ENCODE results near the gene CCL7.

Gene CCL7

DNA sequence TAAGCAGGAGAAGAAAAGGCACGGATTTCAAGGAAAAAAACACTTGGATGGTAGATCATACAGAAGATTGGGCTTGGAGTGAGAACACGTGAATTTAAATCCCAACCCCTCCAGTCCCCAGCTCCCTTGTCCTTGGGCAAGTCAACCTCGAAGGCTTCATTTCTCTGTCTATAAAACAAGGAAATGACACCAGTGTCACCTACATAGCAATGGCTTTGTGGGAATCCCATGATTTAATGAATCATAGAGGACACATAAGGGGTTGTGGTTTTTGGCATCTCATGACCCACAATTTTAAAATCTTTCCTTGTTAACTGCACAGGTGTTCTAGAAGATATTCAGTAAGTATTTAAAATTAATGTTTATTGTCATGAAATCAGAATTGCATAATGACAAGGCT is 23.1 kb upstream of the CCL7 start:
- no peak for DNase-seq (ENCODE audit: low read depth)

DNA sequence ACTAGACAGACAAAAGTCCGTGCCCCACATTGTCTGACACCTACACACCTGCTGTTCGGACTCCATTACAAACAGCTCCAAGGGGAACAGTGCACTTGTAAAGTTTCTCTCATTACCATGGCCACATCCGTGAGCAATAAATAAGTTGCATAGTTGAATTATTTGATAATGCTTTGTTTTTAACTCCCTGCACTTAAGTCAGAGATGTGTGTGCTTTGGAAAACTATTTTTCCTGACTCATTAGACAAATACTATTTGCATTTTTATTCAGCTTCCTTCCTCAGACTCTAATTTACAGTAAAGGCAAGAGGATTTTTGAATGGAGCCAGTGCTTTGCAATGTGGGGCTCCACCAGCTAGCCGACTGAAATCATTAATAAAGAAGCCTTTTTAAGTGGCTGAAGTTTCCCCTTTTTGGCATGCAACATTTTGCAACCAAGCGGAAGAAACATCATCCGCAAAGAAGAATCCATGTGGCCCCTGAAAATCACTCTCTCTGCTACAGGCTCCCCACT is 21.5 kb upstream of the CCL7 start:
- peak; percentile 31 for DNase-seq (ENCODE audit: low read depth)

DNA sequence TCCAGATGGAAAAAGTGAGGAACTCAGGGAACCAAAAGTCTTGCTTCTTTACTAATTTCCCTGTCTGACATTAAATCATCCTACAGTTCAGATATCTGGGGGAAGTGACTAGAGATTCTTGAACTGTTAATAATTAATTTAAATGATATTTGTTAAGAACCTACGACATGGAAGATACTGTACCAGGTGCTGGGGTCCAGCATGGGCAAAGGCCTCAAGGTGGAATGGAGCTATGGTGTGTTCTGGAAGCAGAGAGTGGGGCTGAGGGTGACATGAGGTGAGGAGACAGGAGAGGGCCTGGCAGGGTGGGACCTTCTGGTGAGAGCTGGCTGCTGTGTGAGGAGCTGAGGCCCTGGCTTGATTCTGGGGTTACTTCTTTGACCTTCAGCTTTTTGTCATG is 21.0 kb upstream of the CCL7 start:
- DNase-seq (ENCODE audit: low read depth), result no peak

DNA sequence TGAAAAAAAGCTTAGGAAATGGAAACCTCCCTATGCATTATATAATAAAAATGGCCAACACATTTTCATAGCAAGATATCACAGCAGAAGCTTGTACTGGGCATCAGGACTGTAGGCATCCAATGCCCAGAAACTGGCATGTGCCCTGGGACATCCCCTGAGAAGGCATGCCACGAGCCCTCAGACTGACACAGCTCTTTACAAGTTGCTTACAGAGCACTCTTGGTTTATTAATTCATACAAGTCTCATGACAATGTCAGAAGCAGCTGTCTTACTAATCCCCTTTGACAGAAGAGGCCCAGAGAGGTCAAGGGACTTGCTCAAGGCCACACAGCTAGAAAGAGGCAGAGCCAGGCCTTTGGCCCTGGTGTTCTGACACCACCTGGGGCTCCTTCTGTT is 20.5 kb upstream of the CCL7 start:
- DNase-seq (ENCODE audit: low read depth), result no peak

DNA sequence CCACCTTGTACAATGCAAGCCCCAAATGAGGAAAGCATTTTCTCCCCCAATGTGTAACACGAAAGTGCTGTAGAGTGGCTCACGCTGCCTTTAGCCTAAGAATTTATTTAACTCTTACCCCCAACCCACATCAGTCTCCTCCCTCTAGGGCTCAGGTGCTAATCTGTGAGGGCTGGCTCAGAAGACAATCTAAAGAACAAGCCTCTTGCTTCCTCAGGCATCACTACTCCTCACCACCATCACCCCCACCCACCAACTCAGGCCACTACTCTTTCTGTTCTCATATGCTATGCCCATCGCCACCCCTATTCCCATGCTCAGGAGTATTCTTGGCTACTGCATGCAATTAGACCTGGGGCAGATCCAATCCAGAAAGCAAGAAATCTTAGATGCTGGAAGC is 18.8 kb upstream of the CCL7 start:
- no peak for DNase-seq (ENCODE audit: low read depth)

DNA sequence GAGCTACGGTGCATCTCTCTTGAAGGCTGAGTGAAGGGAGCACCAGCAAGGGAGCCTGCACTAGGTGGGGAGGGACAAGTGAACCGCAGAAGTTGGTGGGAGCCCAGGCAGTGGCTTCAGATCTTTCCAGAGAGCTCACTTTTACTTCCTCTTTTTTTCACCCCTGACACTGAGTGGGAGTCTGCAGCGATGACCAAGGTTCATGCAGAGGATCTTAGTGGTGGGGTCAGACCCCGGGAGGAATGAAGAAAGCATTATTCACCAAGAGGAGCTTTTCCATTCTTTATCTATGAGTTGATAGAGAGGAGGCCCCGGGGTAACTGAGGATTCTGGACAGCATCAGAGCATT is 18.0 kb upstream of the CCL7 start:
- DNase-seq (ENCODE audit: low read depth), result no peak

DNA sequence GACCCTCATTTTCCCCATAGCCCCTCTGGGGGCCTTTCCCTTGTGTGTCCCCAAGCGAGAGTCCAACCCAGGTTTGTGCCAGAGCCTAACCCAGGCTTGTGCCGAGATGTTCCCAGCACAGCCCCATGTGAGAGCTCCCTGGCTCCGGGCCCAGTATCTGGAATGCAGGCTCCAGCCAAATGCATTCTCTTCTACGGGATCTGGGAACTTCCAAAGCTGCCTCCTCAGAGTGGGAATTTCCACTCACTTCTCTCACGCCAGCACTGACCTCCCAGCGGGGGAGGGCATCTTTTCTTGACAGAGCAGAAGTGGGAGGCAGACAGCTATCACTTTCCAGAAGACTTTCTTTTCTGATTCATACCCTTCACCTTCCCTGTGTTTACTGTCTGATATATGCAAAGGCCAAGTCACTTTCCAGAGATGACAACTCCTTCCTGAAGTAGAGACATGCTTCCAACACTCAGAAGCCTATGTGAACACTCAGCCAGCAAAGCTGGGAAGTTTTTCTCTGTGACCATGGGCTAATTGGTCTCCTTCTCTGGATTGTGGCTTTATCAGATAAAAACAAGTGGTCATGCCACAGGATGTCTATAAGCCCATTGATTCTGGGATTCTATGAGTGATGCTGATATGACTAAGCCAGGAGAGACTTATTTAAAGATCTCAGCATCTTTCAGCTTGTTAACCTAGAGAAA is 17.4 kb upstream of the CCL7 start:
- DNase-seq (ENCODE audit: low read depth), result peak; percentile 84

DNA sequence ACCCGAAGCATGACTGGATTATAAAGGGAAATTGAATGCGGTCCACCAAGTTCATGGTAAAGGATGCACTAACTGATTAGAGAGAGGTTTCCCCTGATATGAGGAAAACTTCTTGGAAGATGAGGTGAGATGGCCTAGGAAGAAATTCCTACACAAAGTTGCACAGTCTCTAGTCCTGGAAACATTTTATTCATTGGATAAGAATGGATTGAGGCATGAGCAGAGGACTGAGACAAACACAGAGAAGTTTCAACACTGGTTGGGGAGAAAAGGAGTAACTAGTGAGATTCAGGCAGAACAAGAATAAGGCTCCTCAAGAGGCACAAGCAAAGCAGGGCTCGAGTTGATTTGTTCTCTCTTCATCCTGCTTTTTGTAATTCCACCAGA is 16.9 kb upstream of the CCL7 start:
- DNase-seq (ENCODE audit: low read depth), result no peak

DNA sequence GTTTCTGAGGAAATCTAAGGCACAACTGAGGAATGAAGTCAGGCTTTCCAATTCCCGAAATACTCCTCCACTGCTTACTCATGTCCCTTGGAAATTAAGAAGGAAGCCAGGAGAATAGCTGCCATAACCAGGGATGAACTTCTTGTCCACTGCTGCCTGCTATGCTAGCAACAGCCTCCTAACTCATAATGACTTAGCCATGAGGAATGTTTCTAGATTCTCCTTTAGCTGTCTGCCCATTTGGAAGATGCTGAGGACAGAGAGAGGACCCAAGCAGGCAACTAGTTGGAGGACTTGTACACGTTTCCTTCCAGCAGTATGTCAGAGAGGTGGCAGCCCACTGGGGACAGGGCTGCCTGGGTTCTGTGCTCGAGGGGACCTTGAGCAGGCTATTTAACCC is 15.9 kb upstream of the CCL7 start:
- DNase-seq (ENCODE audit: low read depth), result peak; percentile 56

DNA sequence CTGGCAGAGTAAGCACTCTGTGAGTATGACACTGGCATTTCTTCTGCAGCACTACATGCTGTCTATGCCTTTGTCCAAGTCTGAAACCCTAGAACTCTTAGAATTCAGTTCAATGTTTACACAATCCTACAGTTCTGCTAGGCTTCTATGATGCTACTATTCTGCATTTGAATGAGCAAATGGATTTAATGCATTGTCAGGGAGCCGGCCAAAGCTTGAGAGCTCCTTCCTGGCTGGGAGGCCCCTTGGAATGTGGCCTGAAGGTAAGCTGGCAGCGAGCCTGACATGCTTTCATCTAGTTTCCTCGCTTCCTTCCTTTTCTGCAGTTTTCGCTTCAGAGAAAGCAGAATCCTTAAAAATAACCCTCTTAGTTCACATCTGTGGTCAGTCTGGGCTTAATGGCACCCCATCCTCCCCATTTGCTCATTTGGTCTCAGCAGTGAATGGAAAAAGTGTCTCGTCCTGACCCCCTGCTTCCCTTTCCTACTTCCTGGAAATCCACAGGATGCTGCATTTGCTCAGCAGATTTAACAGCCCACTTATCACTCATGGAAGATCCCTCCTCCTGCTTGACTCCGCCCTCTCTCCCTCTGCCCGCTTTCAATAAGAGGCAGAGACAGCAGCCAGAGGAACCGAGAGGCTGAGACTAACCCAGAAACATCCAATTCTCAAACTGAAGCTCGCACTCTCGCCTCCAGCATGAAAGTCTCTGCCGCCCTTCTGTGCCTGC is 15.2 kb upstream of the CCL7 start, which contains the start of gene CCL2:
CCL2 (plus strand) TSS at position 635 of the 730 bp plus-strand sequence; CDS start at position 700, 65 bp downstream.
- DNase-seq (ENCODE audit: low read depth), result no peak

DNA sequence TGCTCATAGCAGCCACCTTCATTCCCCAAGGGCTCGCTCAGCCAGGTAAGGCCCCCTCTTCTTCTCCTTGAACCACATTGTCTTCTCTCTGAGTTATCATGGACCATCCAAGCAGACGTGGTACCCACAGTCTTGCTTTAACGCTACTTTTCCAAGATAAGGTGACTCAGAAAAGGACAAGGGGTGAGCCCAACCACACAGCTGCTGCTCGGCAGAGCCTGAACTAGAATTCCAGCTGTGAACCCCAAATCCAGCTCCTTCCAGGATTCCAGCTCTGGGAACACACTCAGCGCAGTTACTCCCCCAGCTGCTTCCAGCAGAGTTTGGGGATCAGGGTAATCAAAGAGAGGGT is 14.7 kb upstream of the CCL7 start:
- no peak for DNase-seq (ENCODE audit: low read depth)

DNA sequence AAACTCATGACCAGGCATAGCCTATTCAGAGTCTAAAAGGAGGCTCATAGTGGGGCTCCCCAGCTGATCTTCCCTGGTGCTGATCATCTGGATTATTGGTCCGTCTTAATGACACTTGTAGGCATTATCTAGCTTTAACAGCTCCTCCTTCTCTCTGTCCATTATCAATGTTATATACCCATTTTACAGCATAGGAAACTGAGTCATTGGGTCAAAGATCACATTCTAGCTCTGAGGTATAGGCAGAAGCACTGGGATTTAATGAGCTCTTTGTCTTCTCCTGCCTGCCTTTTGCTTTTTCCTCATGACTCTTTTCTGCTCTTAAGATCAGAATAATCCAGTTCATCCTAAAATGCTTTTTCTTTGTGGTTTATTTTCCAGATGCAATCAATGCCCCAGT is 14.2 kb upstream of the CCL7 start:
- no peak for DNase-seq (ENCODE audit: low read depth)

DNA sequence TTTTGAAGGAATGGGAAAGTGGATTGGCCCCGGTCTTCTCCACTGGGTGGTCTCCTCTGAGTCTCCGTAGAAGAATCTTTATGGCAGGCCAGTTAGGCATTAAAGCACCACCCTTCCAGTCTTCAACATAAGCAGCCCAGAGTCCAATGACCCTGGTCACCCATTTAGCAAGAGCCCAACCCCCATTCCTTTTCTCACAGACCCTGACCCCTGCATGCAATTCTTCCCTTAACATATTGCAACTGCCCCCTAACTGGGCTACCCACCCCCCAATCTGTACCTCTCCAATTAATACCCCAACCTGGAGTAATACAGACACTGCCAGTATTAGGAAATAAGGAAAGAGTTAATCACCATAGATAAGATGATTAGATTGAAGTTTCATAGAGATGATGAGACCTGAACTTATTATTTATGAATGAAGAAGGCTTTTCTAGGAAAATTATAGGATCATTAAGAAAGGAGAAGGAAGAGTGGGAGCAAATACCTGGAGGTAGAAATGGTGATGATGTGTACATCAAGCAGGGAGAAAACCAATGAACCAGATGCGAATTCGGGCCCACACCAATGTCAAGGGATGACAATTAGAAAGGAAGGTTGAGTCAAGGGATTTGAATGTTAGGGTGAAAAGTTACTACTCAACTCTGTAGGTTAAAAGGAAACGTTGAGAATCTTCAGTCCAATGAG is 12.6 kb upstream of the CCL7 start:
- DNase-seq (ENCODE audit: low read depth), result no peak

DNA sequence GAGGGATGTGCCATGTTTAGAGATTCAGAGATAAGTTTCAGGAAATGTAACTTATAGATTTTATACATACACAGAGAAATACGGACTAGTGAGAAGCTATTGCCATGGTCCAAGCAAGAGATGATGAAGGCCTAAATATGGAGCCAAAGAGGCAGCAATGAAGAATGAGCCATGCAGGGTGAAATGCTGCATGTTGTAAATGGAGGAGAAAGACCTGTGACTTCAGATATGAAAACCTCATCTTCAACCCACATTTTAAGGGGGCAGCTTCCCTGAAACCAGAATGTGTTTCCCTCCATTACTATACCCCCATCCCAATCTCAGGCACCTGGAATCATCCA is 12.1 kb upstream of the CCL7 start:
- no peak for DNase-seq (ENCODE audit: low read depth)

DNA sequence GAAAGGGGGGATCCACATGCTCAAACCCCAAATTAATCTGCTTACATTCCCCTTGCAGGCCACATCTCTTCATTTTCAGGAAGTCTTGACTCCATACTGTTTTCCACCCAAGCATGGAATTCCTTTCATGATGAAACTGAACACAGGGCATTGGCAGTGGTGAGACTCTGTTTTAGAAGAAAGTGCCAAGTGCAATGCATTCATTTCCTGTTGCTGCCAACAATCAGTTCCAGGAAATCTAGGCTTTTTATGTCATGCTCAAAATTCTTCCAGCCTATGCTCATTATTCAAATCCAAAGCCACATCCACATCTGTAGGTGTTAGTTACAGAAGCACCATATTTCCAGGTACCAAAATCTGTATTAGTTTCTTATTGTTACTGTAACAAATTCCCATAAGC is 10.9 kb upstream of the CCL7 start:
- DNase-seq (ENCODE audit: low read depth), result no peak

DNA sequence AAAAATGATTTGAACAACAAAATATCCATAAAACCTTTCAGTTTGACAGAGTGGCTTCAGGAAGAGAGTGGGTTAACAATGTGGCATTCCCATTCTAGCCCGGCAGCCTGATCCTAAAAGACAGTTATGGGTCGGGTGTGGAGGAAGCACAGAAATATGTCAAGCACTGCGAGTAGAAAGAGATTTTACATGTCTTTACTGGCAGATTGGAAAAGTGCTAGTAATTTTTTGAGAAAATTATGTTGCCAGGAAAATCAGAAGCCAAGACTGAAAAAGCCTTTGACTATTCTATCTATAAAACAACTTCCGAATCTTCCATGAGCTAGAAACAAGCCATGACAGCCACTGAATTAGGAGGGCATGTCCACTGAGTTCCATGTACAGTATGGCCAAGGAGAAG is 9.2 kb upstream of the CCL7 start:
- no peak for DNase-seq (ENCODE audit: low read depth)

DNA sequence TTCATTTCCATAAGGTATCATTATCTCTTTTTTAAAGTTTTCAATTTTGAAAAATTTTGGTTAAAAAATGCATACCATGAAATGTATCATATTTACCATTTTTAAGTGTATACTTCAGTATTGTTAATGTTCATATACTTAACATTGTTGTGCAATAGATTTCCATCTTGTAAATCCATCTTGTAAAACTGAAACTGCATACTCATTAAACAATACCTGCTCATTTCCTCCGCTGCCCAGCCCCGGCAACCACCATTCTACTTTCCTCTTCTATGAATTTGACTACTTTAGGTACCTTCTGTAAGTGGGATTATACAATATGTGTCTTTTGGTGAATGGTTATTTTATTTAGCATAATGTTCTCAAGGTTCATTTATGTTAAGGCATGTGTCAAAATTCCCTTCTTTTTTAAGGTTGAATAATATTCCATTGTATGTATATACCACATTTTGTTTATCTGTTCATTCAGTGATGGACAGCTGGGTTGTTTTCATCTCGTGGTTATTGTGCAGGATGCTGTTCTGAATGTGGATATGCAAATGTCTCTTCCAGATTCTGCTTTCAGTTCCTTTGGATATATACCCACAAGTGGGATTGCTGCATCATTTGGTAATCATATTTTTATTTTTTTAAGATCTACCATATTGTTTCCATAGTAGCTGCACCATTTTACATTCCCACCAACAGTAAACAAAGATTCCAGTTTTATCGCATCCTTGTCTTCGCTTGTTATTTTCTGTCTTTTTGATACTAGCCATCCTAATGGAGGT is 8.3 kb upstream of the CCL7 start:
- no peak for DNase-seq (ENCODE audit: low read depth)

DNA sequence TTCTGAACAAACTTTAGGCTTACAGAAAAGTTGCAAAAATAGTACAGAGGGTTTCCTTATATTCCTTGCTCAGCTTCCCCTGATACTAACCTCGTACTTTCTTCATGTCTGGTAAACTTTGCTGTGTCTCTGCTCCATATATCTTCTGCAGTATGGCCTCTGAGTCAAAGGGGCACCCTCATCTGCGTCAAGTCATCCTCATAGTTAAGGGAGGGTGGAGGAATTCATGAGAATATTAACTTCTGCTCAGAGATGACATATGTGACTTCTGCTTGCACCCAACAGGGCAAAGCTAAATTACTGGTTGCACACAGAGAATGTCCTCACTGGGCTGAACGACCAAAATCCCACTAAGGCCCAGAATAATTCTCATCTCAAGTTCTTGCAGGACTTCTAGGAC is 4.3 kb upstream of the CCL7 start:
- DNase-seq (ENCODE audit: low read depth), result no peak

DNA sequence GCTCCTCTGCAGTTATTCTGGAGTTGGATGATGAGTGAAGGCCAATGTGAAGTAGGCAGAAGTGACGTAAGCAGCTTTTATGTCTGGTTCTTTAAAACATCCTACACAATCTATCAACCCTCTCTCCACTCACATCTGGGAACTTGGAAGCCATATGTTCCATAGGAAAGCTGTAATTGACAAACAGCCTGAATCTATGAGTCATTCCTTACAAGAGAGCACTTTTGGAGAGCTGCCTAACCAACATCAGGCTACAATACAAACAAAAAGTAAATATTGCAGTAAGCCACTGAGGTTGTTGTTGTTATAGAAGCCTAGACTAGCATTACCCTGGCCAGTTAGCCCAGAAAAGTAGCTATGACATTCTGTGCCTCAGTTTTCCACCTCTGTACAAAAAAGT is 5.9 kb downstream of the CCL7 start:
- DNase-seq (ENCODE audit: low read depth), result peak; percentile 78

DNA sequence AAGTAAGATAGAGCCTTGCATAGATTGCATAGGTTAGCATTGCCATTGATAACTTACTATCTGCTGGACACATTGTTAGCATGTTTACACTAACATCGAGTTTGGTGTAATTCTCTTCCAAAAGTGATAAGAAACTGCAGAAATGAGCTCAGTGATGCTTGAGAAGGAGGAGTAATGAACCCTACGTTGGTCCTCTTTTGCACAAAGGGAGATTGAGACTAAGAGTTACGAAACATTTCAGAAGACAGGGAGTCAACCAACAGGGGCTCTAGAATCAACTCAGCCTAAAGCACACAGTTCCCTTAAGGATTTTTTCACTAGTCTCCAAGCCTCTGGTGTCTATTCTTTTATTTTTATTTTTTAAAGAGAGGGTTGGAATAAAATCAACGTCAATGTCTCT is 6.8 kb downstream of the CCL7 start:
- DNase-seq (ENCODE audit: low read depth), result no peak

DNA sequence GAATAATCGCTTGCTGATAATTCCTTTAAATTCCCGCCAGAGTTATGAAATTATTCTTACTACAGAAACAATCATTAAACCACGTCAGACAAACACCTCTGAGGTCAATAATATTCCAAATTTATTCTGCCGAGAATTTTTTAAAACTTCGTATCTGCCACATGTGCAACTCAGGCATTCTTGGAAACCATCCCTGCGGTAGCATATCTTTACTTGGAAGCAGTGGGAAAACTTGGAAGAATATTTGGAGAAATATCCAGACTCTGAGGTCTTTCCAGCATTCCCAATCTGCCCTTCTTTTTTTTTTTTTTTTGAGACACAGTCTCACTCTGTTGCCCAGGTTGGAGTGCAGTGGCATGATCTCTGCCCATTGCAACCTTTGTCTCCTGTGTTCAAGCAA is 13.6 kb downstream of the CCL7 start:
- no peak for DNase-seq (ENCODE audit: low read depth)

DNA sequence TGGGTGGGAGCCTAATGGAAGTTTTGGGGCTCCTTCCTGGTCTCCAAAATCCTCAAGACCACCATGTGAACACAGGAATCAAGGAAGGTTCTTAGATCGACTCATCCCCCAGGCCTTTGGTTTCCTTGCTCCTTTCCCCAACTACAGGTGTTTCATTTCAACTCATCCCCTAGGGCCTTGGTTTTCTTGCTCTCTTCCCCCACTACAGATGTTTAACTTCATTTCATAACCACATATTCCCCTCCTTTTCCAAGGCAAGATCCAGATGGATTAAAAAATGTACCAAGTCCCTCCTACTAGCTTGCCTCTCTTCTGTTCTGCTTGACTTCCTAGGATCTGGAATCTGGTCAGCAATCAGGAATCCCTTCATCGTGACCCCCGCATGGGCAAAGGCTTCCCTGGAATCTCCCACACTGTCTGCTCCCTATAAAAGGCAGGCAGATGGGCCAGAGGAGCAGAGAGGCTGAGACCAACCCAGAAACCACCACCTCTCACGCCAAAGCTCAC is 15.3 kb downstream of the CCL7 start, which contains the start of gene CCL11:
CCL11 (plus strand) TSS at position 457 of the 507 bp plus-strand sequence. CDS start 67 bp downstream, outside the sequence.
- DNase-seq (ENCODE audit: low read depth), result no peak
